Brain pericyte (primary cell): Measurements from ENCODE around the gene AHDC1.
A peak's percentile ranks its signal among the peaks of the same experiment; 100 is the strongest.

ENCODE experiments used
- DNase-seq: peaks from one replicate; pipeline ENCODE4 v3.0.0-alpha.2; 2012; ENCODE audit warnings: low read depth, low spot score

Gene AHDC1

DNA sequence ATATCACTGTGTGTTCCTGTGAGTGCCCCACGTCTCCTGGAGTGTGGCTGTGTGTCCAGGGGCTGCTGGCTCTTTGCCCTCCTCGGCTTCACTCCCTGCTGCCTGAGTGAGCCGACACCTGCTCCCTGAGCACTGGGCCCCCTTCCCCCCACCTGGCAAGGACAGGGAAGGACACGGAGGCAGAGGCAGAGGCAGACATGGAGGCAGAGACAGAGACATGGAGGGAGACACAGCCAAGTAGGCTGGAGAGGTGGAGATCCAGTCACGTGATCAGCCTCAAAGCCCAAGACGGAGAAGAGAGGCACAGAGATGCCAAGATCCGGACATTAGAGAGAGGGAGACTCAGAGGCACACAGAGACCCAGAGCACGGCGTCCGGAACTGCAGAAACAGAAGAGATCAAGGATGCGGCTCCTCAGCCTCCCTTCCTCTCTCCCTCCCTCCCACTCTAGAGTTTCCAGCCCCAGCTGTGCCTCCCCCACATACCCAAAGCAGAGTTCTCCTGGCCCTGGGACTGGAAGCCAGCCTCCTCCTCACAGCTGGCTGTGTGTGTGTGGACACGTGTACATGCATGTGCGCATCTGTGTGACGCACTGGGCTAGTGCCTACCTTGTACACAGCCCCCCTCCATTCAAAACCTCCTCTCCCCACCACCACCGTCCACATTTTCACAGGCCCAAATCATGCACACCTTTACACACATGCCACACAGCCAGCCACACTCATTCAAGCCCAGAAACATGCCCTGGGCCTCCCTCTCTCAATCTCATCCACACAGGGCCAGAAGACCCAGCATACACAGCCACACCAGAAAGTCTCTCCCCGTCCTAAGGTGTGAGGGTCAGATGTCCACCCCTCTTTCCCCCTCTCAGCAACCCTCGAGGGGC is 74.9 kb downstream of the AHDC1 start:
- no peak for DNase-seq

DNA sequence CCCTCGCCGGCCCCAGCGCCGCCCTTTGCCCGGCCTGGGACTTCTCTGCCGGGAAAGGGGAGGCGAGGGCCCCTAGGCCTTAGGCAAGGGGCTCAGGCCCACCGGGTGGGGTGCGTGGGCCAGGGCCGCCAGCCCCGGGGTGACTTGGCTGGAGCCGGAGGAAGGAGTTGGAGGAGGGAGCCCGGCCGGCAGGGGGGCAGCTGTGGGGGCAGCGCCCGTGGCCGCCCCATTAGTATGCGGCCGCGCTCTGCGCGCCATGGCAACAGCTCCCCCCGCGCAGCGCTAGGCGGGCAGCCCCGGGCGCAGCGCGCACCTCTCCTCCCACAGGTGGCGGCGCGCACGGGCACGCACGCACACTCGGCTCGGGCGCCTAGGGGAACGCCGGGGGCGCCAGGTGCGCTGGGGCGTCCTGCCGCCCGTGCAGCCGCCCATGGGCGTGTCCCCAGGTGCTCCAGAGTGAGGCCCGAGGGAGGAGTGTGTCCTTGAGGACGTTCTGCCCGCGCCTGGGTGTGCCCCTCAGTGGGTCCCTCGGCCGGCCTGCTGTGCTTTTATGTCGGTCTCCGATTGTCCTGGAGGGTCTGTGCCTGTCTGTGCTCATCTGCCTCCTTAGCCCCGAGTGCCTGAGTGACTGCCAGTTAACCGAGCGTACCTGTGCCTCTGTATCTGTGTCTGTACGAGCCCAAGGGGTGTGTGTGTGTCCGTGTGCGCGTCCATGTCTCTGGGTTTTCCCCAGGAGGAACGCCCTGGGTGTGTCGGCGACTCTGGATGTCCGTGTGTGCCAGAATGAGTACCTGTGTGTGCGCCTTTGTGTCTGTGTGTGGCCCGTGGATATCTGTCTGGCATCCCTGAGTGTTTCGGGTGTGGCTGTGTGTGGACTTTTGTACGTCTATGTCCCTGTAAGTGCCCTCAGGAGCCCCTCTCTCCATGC is 75.8 kb downstream of the AHDC1 start:
- no peak for DNase-seq

- peak; percentile 56 for DNase-seq
Measured at GRCh38 chr1:27527223-27527889, 76.6 kb downstream of the AHDC1 start.

DNA sequence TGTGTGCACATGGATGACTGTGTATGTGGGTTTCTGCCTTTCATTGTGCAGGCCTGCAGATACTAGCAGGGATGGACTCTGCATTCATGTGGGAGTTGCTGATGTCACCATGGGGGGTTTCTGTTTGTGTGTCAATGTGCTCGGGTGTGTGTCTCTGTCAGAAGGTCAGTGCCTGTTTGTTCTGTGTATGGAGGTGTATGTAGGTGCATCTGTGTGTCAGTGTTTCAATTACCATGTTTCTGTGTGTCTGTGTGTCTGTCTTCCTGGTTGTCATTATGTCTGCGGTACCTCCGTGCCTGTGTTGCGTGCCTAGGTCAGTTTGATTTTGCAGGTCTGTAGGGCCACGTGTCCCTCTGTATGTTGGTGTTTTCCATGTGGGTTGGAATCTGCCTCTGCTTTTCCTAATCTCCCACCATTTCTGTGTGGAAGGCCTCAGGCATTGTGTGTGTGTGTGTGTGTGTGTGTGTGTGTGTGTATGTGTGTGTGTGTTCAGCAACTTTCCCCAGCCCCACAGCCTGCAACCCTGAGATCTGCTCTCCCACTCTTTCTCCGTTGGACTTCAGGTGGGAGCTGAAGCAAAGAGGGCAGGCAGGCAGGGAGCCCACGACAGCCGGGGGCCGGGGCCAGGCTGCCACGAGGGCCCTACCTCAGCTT is 77.2 kb downstream of the AHDC1 start:
- DNase-seq = no peak

DNA sequence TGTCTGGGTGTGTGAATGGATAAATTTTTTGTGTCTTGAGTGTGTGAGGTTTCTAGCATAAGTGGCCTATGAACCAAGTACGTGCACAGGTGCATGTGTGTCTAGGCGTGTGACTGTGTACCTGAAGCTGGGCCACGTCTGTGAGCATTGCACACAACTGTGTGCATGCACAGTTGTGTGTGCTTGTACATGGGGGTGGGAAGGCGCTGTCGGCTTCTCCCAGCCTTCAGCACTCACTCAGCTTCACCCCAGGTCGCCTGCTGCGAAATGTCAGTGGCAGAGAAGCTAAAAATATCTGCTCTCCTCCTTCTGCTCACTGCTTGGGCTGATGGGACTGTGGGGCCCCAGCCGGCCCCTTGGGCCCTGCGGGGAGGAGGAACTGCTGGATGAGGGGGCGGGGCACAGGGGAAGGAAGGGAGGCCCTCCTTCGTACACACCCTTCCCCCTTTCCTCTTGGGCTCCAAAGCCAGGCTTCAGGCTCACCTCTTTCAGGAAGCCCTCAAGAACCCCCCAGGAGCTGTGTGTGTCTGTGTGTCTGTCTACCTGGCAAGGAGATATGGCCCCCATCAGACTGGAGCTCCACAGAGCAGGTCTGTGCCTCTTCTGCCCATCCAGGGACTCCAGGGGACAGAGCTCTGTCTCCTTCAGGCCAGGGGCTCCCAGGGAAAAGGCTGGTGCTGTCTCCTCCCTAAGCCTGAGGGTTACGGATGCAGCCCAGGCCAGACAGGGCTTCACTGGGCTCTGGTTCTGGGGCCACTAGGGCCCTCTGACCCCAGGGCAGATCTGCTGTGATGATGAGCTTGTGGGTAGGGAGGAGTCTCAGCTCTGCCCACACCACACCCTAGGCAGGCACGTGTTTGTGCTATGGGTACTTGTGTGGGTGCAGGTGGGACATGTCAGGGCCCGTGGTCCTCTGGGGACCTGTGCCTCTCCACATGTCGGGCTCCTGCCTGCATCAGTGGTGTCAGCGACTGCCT is 78.4 kb downstream of the AHDC1 start:
- DNase-seq = peak; percentile 42

DNA sequence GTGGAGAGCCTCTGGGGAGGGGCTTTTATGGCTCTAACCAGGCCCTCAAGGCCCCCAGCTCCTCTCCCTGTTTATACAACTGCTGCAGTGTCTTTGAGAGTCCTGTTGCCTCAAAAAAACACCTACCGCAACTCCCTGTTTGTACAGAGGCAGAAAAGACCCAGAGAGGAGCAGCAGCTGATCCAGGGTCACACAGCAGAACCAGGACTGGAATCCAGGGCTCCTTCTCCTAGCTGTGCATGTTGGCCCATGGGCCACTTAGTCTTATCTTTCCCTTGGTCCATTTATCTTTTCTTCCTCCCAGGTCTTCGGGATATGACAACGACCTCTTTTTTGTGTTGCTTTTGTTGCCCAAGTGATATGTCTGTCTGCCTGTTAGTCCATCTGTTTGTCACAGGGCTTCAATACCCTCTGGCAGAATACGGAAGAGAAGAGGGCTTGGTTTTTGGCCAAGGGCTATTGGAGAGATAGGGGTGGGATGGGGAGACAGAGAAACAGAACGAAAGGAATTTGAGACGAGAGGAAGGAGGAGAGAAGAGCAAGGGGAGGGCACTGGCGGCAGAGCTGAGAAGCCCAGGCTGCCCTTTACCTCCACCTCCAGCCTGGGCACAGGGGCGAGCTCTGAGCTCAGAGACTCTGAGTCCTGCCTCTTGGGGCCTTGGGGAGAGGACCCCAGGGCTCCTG is 80.5 kb downstream of the AHDC1 start:
- DNase-seq = no peak

DNA sequence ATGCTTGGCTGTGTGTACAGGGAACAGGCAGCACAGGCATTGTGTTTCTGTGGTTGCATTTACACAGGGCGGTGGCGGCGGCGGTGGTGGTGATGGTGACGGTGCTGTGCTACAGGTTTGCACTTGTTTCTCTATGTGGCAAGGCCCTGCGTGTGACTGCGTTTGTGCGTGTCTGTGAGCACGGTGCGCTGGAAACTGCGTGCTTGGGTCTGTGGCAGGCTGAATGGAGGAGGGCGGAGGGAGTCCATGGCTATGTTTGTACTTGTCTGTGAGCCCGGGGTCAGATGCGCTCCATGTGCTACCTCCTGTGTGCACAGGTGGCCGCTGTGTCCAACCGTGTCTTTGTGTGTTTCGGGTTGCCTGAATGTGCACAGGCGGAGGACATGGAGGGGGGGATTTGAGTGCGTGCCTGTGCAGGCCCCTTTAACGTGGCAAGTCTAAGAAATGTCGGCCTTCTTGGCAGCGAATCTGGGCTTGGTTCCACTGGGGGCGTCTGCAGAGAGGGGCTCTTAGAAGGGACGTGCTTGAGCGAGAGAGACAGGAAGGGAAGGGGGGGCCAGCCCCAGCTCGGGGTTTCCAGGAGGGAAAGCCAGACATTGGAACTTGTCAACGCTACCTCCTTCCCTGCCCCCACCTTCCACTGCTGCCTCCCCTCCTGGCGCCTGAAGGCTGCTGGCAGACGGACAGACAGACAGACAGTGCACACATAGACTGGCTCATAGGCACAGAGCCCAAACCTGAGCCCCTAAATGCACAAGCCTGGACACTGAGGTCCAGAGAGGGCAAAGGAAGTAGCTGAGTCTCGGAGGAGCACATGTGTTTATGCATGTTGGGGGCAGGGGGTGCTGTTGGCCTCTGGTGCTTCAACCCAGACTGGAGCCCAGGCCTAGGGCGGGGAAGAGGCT is 81.3 kb downstream of the AHDC1 start:
- no peak for DNase-seq

- DNase-seq = no peak
Measured at GRCh38 chr1:27521861-27522431, 82.0 kb downstream of the AHDC1 start.

DNA sequence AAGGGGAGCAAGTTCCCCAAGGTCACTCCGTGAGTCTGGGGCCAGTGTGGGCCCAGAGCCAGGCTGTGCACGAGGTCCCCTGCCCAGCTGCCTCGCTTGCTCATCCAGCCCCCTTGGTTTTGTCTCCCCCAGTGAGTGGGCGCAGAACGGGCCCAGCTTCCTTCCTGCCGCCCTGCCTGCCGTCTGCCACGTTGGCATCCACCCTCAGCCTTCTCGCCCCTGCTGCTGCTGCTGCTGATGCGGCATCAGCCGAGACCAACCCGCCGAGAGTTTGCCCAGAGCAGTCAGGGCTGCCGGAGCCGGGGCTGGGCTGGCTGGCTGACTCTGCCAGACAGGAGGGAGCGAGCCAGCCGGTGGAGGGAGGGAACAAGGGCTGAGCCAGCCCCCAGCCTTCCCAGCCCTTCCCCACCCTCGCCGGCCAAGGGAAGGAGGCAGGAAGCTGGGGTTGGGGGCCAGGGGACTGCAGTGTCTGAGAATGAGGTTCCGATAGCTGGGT is 82.6 kb downstream of the AHDC1 start:
- no peak for DNase-seq

GRCh38 chr1:27520651-27521050 is 83.3 kb downstream of the AHDC1 start:
- DNase-seq = no peak

DNA sequence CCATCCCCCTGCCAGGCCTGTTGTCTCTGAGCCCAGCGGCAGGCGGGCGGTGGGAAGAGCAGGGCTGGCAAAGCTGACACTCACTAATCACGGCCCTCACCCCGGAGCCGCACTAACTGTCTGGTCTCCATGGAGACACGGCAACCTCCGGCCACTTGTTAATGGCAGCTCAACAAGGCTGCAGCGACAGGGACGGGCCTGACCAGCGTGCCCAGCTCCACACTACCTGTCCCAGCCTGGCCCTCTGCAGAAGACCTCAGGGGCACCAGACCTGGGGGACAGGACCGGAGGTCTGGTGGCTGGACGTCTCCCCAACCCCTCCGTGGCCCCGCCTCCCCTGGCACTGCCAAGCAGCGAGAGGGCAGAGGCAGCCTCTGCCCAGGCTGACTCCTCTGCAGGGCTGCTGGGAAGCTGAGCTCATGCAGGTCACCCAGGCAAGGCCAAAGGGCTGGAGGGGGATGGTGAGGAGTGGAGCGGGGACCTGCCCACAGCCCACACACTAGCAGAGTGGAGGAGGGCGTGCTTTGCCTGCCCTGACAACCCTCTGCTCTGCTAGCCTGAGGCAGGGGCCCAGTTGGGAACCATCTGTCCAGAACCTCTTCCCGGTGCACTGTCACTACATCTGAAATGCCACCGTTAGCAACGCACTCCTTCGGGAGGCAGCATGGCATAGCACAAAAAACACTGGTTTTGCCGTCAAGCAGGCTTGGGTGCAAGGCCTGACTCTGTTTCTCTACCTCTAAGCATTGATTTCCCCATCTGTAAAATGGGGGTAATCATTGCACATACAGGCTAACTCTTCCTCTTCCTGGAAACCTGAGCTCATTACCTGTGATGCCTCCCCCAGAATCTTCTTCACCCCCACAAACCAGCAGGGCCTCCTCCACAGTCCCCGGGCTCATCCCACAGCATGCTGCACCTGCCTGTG is 84.3 kb downstream of the AHDC1 start:
- DNase-seq = no peak

DNA sequence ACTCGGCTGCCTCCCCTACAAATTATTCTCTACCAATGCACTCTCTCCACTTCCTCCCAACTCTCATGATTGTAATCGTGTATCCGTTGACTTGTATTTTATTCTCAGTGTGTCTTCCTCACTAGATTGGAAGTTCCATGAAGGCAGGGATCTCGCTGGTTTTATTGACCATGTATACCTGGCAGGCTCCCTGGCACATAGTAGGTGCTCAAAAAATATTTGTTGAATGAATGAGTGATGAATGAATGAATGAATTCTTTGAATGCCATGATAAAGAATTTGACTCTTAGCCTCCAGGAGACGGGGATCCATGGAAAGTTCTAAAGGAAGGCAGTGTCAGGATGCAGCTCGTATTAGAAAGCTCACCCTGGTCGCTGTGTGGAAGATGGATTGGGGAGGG is 85.1 kb downstream of the AHDC1 start:
- DNase-seq = no peak

GRCh38 chr1:27517907-27518718 is 85.8 kb downstream of the AHDC1 start:
- no peak for DNase-seq

GRCh38 chr1:27517301-27517700 is 86.6 kb downstream of the AHDC1 start:
- no peak for DNase-seq

DNA sequence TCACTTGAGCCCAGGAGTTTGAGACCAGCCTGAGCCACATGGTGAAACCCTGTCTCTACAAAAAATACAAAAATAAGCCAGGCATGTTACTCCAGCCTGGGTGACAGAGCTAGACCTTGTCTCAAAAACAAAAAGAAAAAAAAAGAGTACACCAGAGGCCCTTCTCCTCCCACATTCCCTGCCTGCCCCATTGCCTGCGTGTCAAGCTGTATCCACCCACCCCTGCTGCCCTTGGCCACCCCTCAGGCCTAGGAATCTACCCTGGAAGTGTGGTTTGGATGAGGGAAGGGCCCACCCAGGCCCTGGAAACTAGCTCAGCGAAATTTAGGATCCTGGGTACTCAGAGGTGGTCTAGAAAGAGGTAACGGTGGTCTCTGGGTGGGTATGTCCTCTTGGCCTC is 88.3 kb downstream of the AHDC1 start:
- DNase-seq = no peak

DNA sequence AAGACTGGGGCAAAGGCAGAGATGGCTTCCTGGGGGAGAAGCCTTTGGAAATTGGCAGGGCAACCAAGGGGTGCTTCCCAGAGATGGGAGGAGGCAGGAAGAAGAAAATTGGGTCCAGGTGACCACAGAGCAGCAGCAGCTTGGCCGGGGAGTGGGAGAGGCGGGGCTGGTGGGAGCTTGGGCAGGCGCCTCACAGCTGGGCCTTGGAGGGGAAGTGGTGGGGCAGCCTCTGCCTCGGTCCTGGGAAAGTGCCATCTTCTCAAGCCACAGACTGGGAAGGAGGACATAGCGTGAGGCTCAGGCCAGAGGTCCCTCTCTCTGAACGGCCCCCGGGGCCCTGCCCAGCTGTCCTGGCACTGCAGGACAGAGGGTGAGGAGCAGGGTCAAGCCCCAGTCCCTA is 90.0 kb downstream of the AHDC1 start:
- no peak for DNase-seq
